ENCODE data around the gene BAIAP2L1.

BAIAP2L1 gene

DNA sequence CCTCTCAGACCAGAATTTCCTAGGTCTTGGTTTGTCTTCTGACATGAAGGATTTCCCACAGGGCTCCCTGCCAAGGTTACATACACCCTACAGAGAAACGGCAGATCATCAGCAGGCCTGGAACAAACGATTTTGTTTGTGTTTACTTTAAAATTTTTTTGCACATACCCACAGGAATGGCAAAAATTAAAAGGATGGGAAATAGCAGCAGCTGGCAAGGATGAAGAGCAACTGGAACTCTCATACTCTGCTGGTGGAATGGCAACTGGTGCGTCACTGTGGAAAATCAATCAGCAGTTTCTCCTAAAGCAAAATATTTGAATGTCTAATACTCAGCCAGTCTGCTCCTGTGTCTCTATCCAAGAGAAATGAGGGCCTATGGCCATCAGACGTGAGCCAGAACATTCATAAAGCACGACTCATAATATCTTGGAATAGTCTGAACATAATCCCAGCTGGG is 6.5 kb downstream of the BAIAP2L1 start:
- no peak for TF ChIP-seq ZNF138 (tag by site-specific recombination; IDR thresholded peaks at IDR 0.05; ENCODE audit: borderline replicate concordance)
- TF ChIP-seq ZNF514 (tag by site-specific recombination; IDR thresholded peaks at IDR 0.05): no peak
- TF ChIP-seq, protein P1, sequence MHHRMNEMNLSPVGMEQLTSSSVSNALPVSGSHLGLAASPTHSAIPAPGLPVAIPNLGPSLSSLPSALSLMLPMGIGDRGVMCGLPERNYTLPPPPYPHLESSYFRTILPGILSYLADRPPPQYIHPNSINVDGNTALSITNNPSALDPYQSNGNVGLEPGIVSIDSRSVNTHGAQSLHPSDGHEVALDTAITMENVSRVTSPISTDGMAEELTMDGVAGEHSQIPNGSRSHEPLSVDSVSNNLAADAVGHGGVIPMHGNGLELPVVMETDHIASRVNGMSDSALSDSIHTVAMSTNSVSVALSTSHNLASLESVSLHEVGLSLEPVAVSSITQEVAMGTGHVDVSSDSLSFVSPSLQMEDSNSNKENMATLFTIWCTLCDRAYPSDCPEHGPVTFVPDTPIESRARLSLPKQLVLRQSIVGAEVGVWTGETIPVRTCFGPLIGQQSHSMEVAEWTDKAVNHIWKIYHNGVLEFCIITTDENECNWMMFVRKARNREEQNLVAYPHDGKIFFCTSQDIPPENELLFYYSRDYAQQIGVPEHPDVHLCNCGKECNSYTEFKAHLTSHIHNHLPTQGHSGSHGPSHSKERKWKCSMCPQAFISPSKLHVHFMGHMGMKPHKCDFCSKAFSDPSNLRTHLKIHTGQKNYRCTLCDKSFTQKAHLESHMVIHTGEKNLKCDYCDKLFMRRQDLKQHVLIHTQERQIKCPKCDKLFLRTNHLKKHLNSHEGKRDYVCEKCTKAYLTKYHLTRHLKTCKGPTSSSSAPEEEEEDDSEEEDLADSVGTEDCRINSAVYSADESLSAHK (tag by site-specific recombination; IDR thresholded peaks at IDR 0.05): no peak
- TF ChIP-seq, protein P2, sequence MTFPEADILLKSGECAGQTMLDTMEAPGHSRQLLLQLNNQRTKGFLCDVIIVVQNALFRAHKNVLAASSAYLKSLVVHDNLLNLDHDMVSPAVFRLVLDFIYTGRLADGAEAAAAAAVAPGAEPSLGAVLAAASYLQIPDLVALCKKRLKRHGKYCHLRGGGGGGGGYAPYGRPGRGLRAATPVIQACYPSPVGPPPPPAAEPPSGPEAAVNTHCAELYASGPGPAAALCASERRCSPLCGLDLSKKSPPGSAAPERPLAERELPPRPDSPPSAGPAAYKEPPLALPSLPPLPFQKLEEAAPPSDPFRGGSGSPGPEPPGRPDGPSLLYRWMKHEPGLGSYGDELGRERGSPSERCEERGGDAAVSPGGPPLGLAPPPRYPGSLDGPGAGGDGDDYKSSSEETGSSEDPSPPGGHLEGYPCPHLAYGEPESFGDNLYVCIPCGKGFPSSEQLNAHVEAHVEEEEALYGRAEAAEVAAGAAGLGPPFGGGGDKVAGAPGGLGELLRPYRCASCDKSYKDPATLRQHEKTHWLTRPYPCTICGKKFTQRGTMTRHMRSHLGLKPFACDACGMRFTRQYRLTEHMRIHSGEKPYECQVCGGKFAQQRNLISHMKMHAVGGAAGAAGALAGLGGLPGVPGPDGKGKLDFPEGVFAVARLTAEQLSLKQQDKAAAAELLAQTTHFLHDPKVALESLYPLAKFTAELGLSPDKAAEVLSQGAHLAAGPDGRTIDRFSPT (tag by site-specific recombination; IDR thresholded peaks at IDR 0.05): no peak
- no peak for TF ChIP-seq YY1 (tag by site-specific recombination; IDR thresholded peaks at IDR 0.05)
- TF ChIP-seq ZNF266 (tag by site-specific recombination; IDR thresholded peaks at IDR 0.05; ENCODE audit: low read depth): no peak
- no peak for TF ChIP-seq ZNF10 (tag by site-specific recombination; IDR thresholded peaks at IDR 0.05)
- TF ChIP-seq, protein P3, sequence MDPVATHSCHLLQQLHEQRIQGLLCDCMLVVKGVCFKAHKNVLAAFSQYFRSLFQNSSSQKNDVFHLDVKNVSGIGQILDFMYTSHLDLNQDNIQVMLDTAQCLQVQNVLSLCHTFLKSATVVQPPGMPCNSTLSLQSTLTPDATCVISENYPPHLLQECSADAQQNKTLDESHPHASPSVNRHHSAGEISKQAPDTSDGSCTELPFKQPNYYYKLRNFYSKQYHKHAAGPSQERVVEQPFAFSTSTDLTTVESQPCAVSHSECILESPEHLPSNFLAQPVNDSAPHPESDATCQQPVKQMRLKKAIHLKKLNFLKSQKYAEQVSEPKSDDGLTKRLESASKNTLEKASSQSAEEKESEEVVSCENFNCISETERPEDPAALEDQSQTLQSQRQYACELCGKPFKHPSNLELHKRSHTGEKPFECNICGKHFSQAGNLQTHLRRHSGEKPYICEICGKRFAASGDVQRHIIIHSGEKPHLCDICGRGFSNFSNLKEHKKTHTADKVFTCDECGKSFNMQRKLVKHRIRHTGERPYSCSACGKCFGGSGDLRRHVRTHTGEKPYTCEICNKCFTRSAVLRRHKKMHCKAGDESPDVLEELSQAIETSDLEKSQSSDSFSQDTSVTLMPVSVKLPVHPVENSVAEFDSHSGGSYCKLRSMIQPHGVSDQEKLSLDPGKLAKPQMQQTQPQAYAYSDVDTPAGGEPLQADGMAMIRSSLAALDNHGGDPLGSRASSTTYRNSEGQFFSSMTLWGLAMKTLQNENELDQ (tag by site-specific recombination; IDR thresholded peaks at IDR 0.05; ENCODE audit: low read depth): no peak
- no peak for TF ChIP-seq ZNF660 (tag by site-specific recombination; IDR thresholded peaks at IDR 0.05)
- no peak for TF ChIP-seq ZNF776 (tag by site-specific recombination; IDR thresholded peaks at IDR 0.05; ENCODE audit: borderline replicate concordance)
- no peak for TF ChIP-seq ZNF629 (tag by site-specific recombination; IDR thresholded peaks at IDR 0.05)
- no peak for TF ChIP-seq ZNF239 (tag by site-specific recombination; IDR thresholded peaks at IDR 0.05)
- TF ChIP-seq ZNF558 (tag by site-specific recombination; IDR thresholded peaks at IDR 0.05): no peak
- no peak for TF ChIP-seq ZFP3 (tag by site-specific recombination; IDR thresholded peaks at IDR 0.05; ENCODE audit: low read depth)
- no peak for TF ChIP-seq ZNF600 (tag by site-specific recombination; IDR thresholded peaks at IDR 0.05)
- no peaks in the 10 kb centered on the region; a peak in 1 of 3 replicates for H3K36me3 ChIP-seq (ENCODE audit: control insufficient read depth in 2 of 2, insufficient read depth in 1 of 2, low read length in 2 of 2)
- no peak overlapping the region for H3K27ac ChIP-seq (ENCODE audit: extremely low read depth, low read depth, low read length)
- H3K4me3 ChIP-seq (ENCODE audit: low read depth, low read length): no peak overlapping the region
- POLR2A ChIA-PET: no interaction called here
- no peaks in the 10 kb centered on the region for H3K9me3 ChIP-seq (ENCODE audit: control insufficient read depth, insufficient read depth, low read depth, low read length)
- CTCF ChIA-PET: interaction anchor here (1.1 kb wide), 1 partner anchor 27 kb away, joined by 3 read pairs; no protein-coding TSS in a partner anchor
- no peaks in the 10 kb centered on the region for H3K4me1 ChIP-seq (ENCODE audit: control insufficient read depth, insufficient read depth, low read length)

DNA sequence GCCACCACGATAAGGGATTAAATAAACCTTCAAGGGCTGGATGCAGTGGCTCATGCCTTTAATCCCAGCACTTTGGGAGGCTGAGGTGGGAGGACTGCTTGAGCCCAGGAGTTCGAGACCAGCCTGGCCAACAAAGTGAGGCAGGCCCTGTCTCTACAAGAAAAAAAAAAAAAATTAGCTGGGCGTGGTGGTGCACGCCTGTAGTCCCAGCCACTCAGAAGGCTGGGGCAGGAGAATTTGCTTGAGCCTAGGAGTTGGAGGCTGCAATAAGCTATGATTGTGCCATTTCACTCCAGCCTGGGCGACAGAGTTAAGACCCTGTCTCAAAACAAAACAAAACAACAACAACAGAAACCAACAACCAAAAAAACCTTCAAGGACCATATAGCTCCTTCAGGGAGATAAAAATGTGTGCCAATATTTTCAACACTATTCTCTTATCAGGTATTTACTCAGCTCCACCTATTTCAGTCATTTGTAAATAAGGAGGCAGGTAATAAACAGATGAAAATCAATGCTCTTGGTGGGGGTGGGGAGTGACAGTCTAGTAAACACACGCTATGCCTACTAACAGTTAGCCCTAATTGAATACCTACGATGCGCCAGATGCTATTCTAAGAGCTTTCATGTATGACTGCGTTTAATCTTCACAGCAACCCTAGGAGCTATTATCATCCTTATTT is 13.2 kb downstream of the BAIAP2L1 start:
- CTCF ChIA-PET: interaction anchor here (1.3 kb wide), 1 partner anchor 10 kb away, joined by 3 read pairs; no protein-coding TSS in a partner anchor
- POLR2A ChIA-PET: interaction anchor here (0.6 to 1.2 kb wide), 3 partner anchors 9 to 27 kb away, joined by 3 to 5 read pairs (median 3); partner anchors contain the start of gene BAIAP2L1
- Histone ChIP-seq H3K4me3 (ENCODE audit: low read depth, low read length) (no peak overlapping the region), H3K27ac (ENCODE audit: extremely low read depth, low read depth, low read length) (no peak overlapping the region), H3K4me1 (ENCODE audit: control insufficient read depth, insufficient read depth, low read length) (no peaks in the 10 kb centered on the region), H3K36me3 (ENCODE audit: control insufficient read depth in 2 of 2, insufficient read depth in 1 of 2, low read length in 2 of 2) (no peaks in the 10 kb centered on the region; a peak in 1 of 3 replicates), H3K9me3 (ENCODE audit: control insufficient read depth, insufficient read depth, low read depth, low read length) (no peaks in the 10 kb centered on the region)
- TF ChIP-seq ZNF19 (tag by site-specific recombination; IDR thresholded peaks at IDR 0.05; ENCODE audit: low read depth) (no peak), ZNF16 (tag by site-specific recombination; IDR thresholded peaks at IDR 0.05; ENCODE audit: low read depth) (no peak), ZNF416 (tag by site-specific recombination; IDR thresholded peaks at IDR 0.05) (no peak), ZNF292 (tag by site-specific recombination; IDR thresholded peaks at IDR 0.05; ENCODE audit: borderline replicate concordance, low read depth) (no peak), ZNF221 (tag by site-specific recombination; IDR thresholded peaks at IDR 0.05; ENCODE audit: borderline replicate concordance) (no peak), ZNF677 (tag by site-specific recombination; IDR thresholded peaks at IDR 0.05) (no peak), TRIM28 (IDR thresholded peaks at IDR 0.05; ENCODE audit: borderline replicate concordance, low read length) (no peak), ZSCAN23 (tag by site-specific recombination; IDR thresholded peaks at IDR 0.05) (no peak), ZNF169 (tag by site-specific recombination; IDR thresholded peaks at IDR 0.05) (no peak), ZNF394 (tag by site-specific recombination; IDR thresholded peaks at IDR 0.05; ENCODE audit: borderline replicate concordance) (no peak), BCL11B (tag by site-specific recombination; IDR thresholded peaks at IDR 0.05; ENCODE audit: low read depth) (no peak), SP7 (tag by site-specific recombination; IDR thresholded peaks at IDR 0.05) (no peak), ZNF24 (tag by site-specific recombination; IDR thresholded peaks at IDR 0.05) (no peak), ZNF610 (tag by site-specific recombination; IDR thresholded peaks at IDR 0.05; ENCODE audit: borderline replicate concordance) (no peak), ZNF768 (tag by site-specific recombination; IDR thresholded peaks at IDR 0.05) (no peak)
